HG03139 (cell line): Measurements from ENCODE around the gene AXDND1.
"Not testable (repeated sequence)": the region's sequence is repeated elsewhere in the genome, so short reads cannot be mapped to it uniquely, and the experiment has no call there.

ENCODE experiments used
- ATAC-seq: cut with Tn5 transposase; IDR thresholded peaks from one replicate; pipeline ENCODE4 v1.9.1; 2021; ENCODE audit not compliant: unreplicated experiment

AXDND1 gene

DNA sequence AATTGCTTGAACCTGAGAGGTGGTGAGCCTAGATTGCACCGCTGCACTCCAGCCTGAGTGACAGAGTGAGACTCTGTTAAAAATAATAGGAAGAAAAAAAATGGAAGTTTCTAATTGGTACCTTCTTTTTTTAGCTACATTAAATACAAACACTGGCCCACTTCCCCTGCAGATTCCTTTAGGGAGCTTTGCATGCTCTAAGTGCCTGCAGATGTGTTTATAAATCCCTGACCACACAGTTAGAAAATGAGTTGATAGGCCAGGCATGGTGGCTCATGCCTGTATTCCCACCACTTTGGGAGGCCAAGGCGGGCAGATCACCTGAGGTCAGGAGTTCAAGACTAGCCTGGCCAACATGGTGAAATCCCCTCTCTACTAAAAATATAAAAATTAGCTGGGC lies 4.1 kb upstream of the AXDND1 start:
- ATAC-seq, result not testable (repeated sequence)

DNA sequence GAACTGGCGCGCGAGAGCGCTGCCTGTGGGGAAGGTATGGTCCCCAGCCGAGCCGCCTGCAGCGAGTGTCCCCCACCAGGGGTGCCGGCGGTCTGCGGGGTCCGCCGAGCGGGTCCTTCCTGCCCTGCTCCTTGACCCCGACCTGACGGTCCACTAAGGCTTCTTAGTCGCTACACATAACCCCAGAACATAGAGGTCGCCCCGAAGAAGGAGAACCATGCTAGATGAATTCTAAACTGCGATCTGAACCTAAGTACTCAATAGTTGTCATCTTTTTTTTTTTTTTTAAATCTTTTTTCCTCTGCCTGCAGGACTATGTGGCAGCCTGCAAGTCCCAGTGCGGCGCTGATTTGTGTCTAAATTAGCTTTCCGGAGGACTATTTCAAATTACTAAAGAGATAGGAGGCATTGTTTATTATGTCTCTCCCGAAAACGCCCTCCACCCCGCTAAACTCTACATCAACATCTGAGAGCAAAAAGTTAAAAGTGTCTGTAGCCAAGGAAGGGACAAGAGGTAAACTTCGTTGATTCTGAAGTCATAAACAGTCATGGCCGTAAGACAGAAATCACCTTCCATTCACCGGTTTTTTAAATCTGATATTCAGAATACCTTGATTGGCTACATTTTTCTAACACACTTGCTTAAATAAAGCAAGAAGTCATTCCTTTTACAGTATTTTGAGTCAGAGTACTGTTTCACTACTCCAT lies 476 bp downstream of the AXDND1 start:
- peak; percentile 23 for ATAC-seq

DNA sequence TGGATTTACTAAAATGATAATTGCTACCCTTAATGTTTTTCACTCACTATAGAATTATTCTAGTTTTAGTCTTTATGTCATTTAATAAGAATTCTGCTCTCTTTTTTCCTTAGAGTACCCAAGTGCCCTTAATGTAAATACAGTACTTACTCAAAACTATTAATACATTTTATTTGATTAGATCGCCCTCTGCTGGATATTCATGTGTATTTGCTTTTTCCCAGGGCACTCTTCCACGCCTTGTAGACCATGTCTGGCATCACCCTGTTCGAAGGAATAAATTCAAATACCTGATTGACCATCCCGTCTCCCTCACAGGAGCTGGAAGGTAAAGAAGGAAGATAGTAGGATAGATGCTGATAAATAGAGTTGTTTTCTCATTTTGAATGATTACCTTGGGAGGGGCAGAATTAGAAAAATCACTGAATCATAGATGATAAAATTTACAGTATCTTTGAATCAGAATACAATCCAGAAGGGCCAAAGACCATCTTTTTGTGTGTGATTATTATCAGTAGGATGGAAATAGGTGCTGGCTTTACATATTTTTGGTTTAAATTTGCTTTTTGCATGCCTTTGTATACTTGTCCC lies 4.1 kb downstream of the AXDND1 start:
- ATAC-seq, result no peak

DNA sequence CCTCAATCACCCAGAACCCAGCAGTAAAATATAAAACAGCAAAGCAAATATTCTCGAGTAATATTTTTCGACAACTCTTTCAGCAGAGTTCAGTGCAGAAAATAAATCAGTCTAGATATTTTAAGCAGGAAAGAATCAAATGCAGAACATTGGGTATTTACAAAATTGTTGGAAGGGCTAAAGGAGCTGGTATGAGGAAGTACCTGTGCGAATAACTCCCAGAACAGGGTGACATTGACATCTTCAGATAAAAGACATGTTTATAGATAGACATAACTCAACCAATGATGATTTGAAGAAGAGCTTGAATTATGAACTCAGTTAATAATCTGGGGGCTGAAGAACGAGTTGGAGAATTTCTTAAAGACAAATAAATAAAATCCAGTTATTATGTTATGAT lies 6.4 kb downstream of the AXDND1 start:
- ATAC-seq, result no peak

DNA sequence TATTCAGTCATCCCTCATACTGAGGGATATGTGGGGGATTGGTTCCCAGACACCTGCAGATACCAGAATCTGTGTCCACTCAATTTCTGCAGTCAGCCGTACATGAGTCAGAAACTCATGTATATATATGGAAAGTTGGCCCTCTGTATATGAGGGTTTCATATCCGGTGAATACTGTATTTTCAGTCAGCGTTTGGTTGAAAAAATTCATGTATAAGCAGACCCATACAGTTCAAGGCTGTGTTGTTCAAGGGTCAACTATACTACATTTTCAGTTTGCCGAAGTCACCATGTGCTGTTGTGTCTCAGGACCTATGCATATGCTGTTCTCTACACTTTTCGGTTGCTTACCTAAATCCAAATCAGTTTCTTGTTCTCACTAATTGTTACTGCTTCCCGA lies 10.5 kb downstream of the AXDND1 start:
- no peak for ATAC-seq

DNA sequence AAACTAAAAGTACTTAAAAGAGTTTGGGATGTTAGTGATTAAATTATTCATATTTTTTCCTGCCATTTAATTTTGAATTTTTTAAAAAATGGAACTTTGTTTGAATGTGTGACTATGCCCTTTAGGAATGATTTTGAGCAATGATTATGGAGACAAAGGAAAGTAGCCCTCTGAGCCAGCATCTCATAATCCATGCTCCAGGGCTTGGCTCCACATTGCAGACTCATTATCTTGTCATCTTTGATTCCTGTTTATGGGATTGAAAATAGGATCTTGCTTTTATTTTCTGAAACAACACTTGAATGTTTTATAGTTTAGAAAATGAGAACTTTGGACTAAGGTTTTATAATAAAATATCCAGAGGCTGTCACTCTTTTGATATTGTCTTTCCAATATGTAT lies 14.5 kb downstream of the AXDND1 start:
- no peak for ATAC-seq

DNA sequence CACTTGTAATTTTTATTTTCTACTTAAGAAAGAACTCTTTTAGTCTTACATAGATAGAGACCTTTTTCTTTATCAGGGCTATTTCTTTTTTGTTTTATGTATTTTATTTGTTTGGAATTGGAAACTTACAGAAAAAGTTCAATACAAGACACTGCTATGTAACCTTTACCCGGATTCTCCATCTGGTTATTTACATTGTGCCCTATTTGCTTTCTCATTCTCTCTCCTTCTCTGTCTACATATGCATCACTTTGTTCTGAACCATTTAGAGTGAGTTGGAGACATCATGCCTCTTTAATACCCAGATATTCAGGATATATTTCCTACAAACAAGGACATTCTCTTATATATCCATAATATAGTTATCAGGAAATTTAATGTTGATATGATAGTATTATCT lies 18.3 kb downstream of the AXDND1 start:
- no peak for ATAC-seq

DNA sequence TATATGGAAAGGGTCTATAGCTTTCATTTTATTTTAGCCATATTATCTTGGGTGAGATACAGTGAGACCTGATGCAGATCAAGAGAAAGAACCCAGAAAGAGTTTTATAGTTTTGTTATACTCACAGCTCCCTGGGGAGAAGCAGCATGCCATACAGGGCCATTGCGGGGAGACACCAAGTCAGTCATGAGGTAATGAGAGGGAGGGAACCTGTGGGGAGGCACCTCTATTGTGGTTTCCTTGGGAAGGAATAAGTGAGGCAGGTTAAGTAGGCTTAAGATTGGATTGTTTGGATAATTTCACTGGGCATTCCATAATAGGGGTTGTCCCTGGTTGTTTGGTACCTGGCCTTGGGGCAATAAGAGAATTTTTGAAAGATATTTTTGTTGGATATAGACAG lies 19.7 kb downstream of the AXDND1 start:
- no peak for ATAC-seq

DNA sequence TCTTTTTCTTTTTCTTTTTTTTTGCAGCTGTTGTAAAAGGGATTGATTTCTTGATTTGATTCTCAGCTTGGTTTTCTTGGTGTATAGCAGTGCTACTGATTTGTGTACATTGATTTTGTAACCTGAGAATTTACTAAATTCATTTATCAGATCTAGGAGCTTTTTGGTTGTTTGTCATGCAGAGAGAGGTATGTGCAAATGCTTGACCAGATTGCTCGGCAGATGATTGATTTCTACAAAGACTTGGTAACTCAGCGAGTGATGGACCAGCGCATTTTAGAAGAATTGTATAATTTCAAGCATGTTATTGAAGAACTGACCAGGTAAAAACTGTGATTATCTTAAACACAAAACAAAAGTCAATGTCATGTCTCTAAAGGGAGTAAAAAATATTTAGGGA lies 27.9 kb downstream of the AXDND1 start:
- ATAC-seq, result no peak

DNA sequence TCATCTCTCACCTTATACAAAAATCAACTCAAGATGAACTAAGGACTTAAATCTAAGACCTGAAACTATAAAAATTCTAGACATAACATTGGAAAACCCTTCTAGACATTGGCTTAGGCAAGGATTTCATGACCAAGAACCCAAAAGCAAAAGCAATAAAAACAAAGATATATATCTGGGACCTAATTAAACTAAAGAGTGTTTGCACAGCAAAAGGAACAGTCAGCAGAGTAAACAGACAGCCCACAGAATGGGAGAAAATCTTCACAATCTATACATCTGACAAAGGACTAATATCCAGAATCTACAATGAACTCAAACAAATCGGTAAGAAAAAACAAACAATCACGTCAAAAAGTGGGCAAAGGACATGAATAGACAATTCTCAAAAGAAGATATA lies 33.6 kb downstream of the AXDND1 start:
- not testable (repeated sequence) for ATAC-seq

DNA sequence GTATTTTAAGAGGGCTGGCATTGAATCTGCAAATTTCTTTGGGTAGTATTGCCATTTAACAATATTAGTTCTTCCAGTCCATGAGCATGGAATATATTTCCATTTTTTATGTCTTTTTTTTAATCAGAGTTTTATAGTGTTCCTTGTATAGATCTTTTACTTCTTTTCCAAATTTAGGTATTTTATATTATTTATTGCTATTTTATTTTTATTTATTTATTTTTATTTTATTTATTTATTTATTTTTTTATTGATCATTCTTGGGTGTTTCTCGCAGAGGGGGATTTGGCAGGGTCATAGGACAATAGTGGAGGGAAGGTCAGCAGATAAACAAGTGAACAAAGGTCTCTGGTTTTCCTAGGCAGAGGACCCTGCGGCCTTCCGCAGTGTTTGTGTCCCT lies 52.0 kb downstream of the AXDND1 start:
- not testable (repeated sequence) for ATAC-seq

DNA sequence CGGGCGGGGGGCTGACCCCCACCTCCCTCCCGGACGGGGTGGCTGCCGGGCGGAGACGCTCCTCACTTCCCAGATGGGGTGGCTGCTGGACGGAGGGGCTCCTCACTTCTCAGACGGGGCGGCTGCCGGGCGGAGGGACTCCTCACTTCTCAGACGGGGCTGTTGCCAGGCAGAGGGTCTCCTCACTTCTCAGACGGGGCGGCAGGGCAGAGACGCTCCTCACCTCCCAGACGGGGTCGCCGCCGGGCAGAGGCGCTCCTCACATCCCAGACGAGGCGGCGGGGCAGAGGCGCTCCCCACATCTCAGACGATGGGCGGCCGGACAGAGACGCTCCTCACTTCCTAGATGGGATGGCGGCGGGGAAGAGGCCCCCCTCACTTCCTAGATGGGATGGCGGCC lies 52.9 kb downstream of the AXDND1 start:
- ATAC-seq, result not testable (repeated sequence)

DNA sequence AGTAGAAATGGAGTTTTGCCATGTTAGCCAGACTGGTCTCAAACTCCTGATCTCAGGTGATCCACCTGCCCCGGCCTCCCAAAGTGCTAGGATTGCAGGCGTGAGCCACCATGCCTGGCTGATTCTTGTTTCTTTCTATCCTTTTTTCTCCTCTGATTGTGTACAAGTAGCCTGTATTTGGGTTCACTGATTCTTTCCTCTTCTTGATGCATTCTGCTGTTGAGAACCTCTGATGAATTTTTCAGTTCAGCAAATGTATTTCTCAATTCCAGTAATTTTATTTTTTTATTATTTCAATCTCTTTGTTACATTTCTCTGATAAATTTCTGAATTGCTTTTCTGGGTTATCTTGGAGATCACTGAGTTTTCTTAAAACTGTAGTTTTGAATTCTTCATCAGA lies 58.8 kb downstream of the AXDND1 start:
- ATAC-seq, result no peak

DNA sequence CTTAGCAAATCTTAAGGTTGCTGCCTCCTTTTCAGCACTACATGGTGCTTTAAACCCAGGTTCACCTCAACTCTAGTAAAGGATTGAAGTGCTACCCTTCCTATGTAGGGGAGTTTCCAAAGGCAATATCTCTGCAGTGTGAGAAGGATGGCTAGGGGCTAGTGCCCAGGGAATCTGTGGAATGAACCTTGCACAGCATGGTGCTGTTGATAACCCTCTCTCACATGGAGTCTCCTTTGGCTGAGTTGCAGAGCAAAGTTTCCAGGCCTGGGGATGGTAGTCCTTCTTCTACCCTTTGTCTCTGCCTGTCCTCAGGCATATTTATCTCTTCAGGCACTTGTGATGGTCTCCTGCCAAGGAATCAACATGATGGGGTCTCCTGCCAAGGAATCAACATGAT lies 59.4 kb downstream of the AXDND1 start:
- ATAC-seq, result no peak

DNA sequence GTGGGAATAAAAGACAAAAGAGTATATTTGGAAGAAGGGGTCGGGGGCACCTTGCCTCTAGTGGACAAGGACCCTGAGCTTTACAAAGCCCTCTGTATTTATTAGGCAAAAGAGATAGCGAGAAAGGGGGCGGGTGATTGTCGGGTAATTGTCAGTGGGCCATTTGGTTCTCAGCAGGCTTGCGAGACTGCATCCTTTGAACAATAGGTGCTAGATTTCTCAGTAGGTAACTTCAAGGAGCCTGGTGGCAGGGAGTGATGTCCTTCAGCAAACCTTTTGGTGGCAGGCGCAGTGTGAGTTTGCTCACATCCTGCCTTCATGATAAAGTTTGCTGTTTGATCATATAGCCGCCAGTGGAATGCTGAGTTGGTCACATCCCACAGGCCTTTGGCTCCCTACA lies 71.4 kb downstream of the AXDND1 start:
- ATAC-seq, result no peak

DNA sequence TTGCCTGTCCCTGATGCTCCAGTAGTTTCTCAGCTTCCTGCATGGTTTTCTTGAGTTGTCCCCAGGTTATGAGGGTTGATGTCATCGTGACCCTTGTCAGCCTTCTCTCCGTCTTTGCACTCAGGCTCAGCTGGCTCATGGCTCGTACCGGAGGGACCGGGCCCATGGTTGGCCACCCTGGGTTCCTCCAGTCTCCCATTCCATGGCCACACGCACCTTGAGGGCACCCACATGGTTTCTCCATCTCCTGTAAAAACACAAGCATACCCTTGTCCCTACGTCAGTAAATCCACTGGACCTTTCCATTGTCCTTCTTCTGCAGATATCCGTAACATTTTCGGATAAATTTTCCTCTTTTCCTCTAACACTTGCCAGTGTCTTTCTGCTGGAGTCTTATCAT lies 73.9 kb downstream of the AXDND1 start:
- not testable (repeated sequence) for ATAC-seq

DNA sequence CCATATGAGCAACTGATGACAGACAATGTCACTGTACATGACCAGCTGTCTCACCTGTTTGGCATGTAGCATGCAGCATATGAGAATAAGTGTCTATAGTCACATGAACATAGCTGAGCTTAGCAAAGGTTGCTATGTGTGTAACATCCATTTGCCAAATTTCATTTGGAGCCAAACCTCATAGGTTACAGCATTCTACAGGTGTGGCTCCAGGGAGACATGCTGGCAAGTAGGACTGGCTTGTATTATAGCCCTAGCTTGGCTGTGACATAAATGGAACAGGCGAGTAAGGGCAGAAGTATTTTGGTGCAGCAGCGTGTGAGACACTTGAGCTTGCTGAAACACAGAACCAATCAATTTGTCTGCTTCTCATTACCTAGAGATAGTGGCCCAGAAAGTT lies 74.5 kb downstream of the AXDND1 start:
- ATAC-seq, result not testable (repeated sequence)

DNA sequence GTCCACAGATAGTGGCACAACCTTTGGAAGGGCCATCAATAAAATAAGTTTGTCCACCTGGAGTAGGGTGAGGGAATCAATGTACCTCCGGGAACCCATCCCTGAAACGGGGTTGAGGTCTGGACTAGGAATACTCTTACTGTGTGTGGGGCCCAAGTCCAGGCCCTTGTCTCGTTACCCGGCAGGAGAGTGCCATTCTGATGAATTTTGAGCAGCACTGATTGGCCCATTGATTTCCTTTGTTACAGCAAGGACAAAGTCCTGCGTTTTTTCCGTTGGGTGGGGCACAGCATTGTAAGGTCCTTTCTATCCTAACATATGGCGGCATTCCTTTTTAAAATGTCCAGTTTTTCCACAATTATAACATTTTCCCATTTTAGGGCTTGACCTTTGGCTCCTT lies 75.2 kb downstream of the AXDND1 start:
- no peak for ATAC-seq

DNA sequence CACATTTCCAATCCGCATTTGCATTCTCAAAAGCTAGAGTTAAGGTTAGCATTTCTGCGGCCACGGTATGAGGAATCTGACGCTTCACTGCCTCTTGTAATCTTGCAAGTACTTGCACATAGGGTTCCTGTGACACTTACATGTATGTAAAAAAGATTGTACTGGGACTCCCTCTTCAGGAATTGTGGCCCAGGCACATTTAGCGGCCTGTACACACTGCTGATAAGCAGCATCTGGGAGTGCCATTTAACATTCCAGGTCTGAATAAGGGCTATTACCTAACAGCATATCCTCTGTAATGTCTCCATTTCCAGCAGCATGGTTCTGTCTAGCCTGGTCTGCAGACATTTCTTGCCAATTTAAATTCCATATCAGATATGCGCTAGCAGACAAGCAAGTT lies 75.7 kb downstream of the AXDND1 start:
- ATAC-seq, result no peak

DNA sequence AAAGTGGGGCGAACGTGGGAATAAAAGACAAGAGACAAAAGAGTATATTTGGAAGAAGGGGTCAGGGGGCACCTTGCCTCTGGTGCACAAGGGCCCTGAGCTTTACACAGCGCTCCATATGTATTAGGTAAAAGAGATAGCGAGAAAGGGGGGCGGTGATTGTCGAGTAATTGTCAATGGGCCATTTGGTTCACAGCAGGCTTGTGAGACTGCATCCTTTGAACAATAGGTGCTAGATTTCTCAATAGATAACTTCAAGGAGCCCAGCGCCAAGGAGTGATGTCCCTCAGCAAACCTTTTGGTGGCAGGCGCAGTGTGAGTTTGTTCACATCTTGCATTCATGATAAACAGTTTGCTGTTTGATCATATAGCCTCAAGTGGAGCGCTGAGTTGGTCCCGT lies 77.1 kb downstream of the AXDND1 start:
- not testable (repeated sequence) for ATAC-seq

DNA sequence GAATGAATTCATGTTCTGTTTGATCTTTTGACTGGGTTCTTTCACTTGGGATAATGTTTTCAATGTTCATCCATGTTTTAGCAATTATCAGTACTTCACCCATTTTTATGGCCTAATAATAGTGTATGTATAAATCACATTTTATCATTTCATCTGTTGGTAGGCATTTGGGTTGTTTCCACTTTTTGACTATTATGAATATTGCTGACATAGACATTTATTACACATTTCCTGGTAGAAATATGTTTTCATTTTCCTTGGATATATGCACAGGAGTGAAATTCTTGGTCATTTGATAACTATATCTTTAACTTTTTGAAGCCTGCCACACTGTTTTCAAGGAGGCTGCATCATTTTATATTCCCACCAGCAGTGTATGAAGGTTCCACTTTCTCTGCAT lies 79.8 kb downstream of the AXDND1 start:
- no peak for ATAC-seq

DNA sequence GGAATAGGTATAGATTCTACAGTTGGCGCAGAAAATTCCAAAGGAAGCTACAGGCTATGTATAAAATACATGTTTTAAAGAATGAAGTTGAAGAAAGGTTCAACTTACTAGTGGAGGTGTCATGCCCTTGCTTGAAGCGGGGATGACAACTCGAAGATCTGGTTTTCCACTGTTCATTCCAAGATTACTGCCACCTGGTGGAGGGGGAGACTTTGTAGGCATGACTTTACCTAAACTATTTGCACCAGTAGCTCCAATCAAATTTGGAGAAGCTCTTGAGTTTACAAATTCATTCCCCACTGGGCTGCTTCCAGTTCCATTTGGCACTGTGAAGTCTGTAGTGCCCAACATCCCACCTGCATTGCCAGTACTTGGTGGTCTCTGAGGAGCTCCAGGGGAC lies 81.7 kb downstream of the AXDND1 start:
- no peak for ATAC-seq
